AG04449 (cell line): ENCODE measurements around the gene CHST14.

Experiments
- CTCF ChIA-PET: fragments of 350-600 bp; formaldehyde crosslinking; extraction: SDS; loops from one replicate; lab custom pipeline; 2021; ENCODE audit warnings: antibody characterized with exemption; lab: Yijun Ruan, JAX
- POLR2A ChIA-PET: fragments of 400-600, 350-600 bp; formaldehyde crosslinking; extraction: SDS; loops from one replicate; lab custom pipeline; 2020; ENCODE audit warnings: antibody characterized with exemption, inconsistent platforms; lab: Yijun Ruan, JAX
- DNase-seq: peaks from one replicate; pipeline ENCODE4 v3.0.0-alpha.2; 2010; ENCODE audit warnings: low read depth, low spot score
- H3K4me3 ChIP-seq: 2 replicates; pipeline ENCODE4 v1.5.1; 2011; ENCODE audit warnings: low read depth, mild to moderate bottlenecking, control low read depth, low read length
- CTCF ChIP-seq: IDR thresholded peaks from one replicate; pipeline ENCODE4 v1.5.1; 2011; ENCODE audit warnings: mild to moderate bottlenecking, moderate library complexity, low read length, control low read depth, inconsistent platforms; ENCODE audit not compliant: insufficient read depth; ENCODE audit errors: missing control alignments

Gene CHST14

GRCh38 chr15:40439960-40440742 is 30.6 kb upstream of the CHST14 start:
- ChIA-PET CTCF (interaction anchor here (0.9 to 4.8 kb wide), 13 partner anchors 10 to 419 kb away, joined by 3 to 25 read pairs (median 4); partner anchors contain the start of gene CHST14), POLR2A (interaction anchor here (0.6 kb wide), 1 partner anchor 570 kb away, joined by 3 read pairs; no protein-coding TSS in a partner anchor)
- peak overlapping the region; percentile 62 for H3K4me3 ChIP-seq
- DNase-seq: no peak
- TF ChIP-seq CTCF: no peak

GRCh38 chr15:40440743-40441564 is 29.8 kb upstream of the CHST14 start, which contains the start of gene BAHD1:
Gene BAHD1 (plus strand): TSS chr15:40440953. CDS start chr15:40458465, 17,512 bp downstream.
- DNase-seq: peak; percentile 49
- peak within 1 kb of the TSS; percentile 67 for H3K4me3 ChIP-seq
- CTCF ChIA-PET: interaction anchor here (1.2 to 4.8 kb wide), 7 partner anchors 10 to 161 kb away, joined by 3 to 25 read pairs (median 3); partner anchors contain the start of gene CHST14
- POLR2A ChIA-PET: no interaction called here
- TF ChIP-seq CTCF: peak; percentile 23

- H3K4me3 ChIP-seq: peak overlapping the region; percentile 67
- peak; percentile 7 for TF ChIP-seq CTCF
- CTCF ChIA-PET: interaction anchor here (1.2 to 4.8 kb wide), 4 partner anchors 9 to 98 kb away, joined by 3 to 25 read pairs (median 8); no protein-coding TSS in a partner anchor
- POLR2A ChIA-PET: no interaction called here
- no peak for DNase-seq
These were observed 28.9 kb upstream of the CHST14 start for GRCh38 chr15:40441565-40442531.

GRCh38 chr15:40443255-40443654 is 27.5 kb upstream of the CHST14 start:
- H3K4me3 ChIP-seq: 0 out of 2 replicates have a peak overlapping the region, but pooled peaks have one; percentile 1
- DNase-seq: no peak
- POLR2A ChIA-PET: no interaction called here
- CTCF ChIA-PET: interaction anchor here (0.7 to 4.8 kb wide), 7 partner anchors 7 to 146 kb away, joined by 3 to 25 read pairs (median 4); no protein-coding TSS in a partner anchor
- no peak for TF ChIP-seq CTCF

GRCh38 chr15:40443846-40444245 is 26.9 kb upstream of the CHST14 start:
- no peak overlapping the region for H3K4me3 ChIP-seq
- POLR2A ChIA-PET: no interaction called here
- no peak for TF ChIP-seq CTCF
- DNase-seq: no peak
- CTCF ChIA-PET: interaction anchor here (0.7 to 2.5 kb wide), 4 partner anchors 55 to 146 kb away, joined by 3 to 11 read pairs (median 4); no protein-coding TSS in a partner anchor
